Hepatocyte (in vitro differentiated cells): Measurements from ENCODE around the gene MAD1L1.

Source experiments
- CTCF ChIP-seq: fragments of 200-600 bp; sonication (generic); IDR thresholded peaks from 2 replicates; pipeline ENCODE4 v1.5.1; 2016; ENCODE audit warnings: antibody characterized with exemption, mild to moderate bottlenecking; ENCODE audit not compliant: poor library complexity
- EZH2 ChIP-seq: fragments of 200-600 bp; sonication (generic); IDR thresholded peaks from 2 replicates; pipeline ENCODE4 v1.6.1; 2016; ENCODE audit warnings: antibody characterized with exemption, mild to moderate bottlenecking, borderline replicate concordance
- EZH2phosphoT487 ChIP-seq: fragments of 200-600 bp; sonication (generic); IDR thresholded peaks from one replicate; pipeline ENCODE4 v1.6.1; 2018; ENCODE audit warnings: antibody characterized with exemption, mild to moderate bottlenecking, low read depth, moderate library complexity; ENCODE audit not compliant: unreplicated experiment, severe bottlenecking

- TF ChIP-seq CTCF = no peak
- TF ChIP-seq EZH2phosphoT487 = no peak
- no peak for TF ChIP-seq EZH2
Observed at GRCh38 chr7:2138146-2138765, 94.5 kb downstream of the MAD1L1 start.
